ENCODE results near the gene ATP11A.

GRCh38 chr13:112804374-112804773 is 114.5 kb downstream of the ATP11A start:
- TF ChIP-seq EZH2 (IDR thresholded peaks at IDR 0.05; ENCODE audit: low read depth, unreplicated experiment) (no peak), CTCF (conservative IDR thresholded peaks at IDR 0.05; ENCODE audit: low read depth in 2 of 2) (no peak), POLR2AphosphoS5 (IDR thresholded peaks at IDR 0.05; ENCODE audit: low read depth) (no peak), REST (IDR thresholded peaks at IDR 0.05; ENCODE audit: unreplicated experiment) (no peak), EZH2phosphoT487 (IDR thresholded peaks at IDR 0.05; ENCODE audit: unreplicated experiment) (no peak), CREB1 (CRISPR knock-in tag; IDR thresholded peaks at IDR 0.05; ENCODE audit: low read depth) (no peak), JUNB (IDR thresholded peaks at IDR 0.05; ENCODE audit: unreplicated experiment) (no peak)

Data from GM23338 (cell line).